HepG2 (cell line): ENCODE measurements around the gene XPC.

Experiments
- FOSL1 ChIP-seq: sonication (generic); formaldehyde crosslinking; IDR thresholded peaks from 2 replicates; pipeline ENCODE4 v1.9.0; 2021; ENCODE audit warnings: missing genetic modification reagents, borderline replicate concordance
- POLR2AphosphoS5 ChIP-seq: IDR thresholded peaks from 2 replicates; pipeline ENCODE4 v1.6.1; 2012; ENCODE audit warnings: low read depth, low read length
- REST ChIP-seq, 2 experiments: IDR thresholded peaks; 2 replicates each; pipeline ENCODE4 v1.6.1; 2011 to 2012; ENCODE audit warnings: low read length in 2 of 2, borderline replicate concordance in 1 of 2, low read depth in 1 of 2, mild to moderate bottlenecking in 1 of 2, moderate library complexity in 1 of 2
- RNF2 ChIP-seq: fragments of 450-650 bp; conservative IDR thresholded peaks from 2 replicates; pipeline ENCODE4 v1.6.1; 2016; ENCODE audit warnings: low read depth
- SMC3 ChIP-seq: IDR thresholded peaks from 2 replicates; pipeline ENCODE4 v1.6.1; 2011; ENCODE audit warnings: low read length, improper control_type of control experiment
- SP2 ChIP-seq: sonication (generic); formaldehyde crosslinking; IDR thresholded peaks from 2 replicates; pipeline ENCODE4 v1.5.1; 2020; ENCODE audit warnings: mild to moderate bottlenecking, missing genetic modification reagents
- TERF1 ChIP-seq: sonication (generic); formaldehyde crosslinking; IDR thresholded peaks from 2 replicates; pipeline ENCODE4 v1.8.0; 2022; ENCODE audit warnings: mild to moderate bottlenecking, missing genetic modification reagents, moderate library complexity
- ZKSCAN8 ChIP-seq: IDR thresholded peaks from 2 replicates; pipeline ENCODE4 v1.6.1; 2016; ENCODE audit warnings: borderline replicate concordance, missing genetic modification reagents, missing compliant biosample characterization
- ZNF124 ChIP-seq: sonication (generic); formaldehyde crosslinking; IDR thresholded peaks from 2 replicates; pipeline ENCODE4 v1.4.0; 2020; ENCODE audit warnings: missing genetic modification reagents
- ZNF18 ChIP-seq: sonication (generic); formaldehyde crosslinking; IDR thresholded peaks from 2 replicates; pipeline ENCODE4 v1.8.0; 2022; ENCODE audit warnings: mild to moderate bottlenecking, missing genetic modification reagents; ENCODE audit not compliant: insufficient replicate concordance
- ZNF263 ChIP-seq: sonication (generic); formaldehyde crosslinking; IDR thresholded peaks from 2 replicates; pipeline ENCODE4 v1.4.0; 2020; ENCODE audit warnings: missing genetic modification reagents
- ZNF580 ChIP-seq: IDR thresholded peaks from 2 replicates; pipeline ENCODE4 v1.6.1; 2016; ENCODE audit warnings: low read depth, borderline replicate concordance
- ZNF878 ChIP-seq: sonication (generic); formaldehyde crosslinking; IDR thresholded peaks from 2 replicates; pipeline ENCODE4 v1.8.1; 2023; ENCODE audit warnings: mild to moderate bottlenecking, missing genetic modification reagents, moderate library complexity

- TF ChIP-seq POLR2AphosphoS5 (no peak), SMC3 (no peak), SP2 (no peak), ZKSCAN8 (CRISPR knock-in tag) (no peak), ZNF18 (CRISPR knock-in tag) (no peak), REST (IDR thresholded peaks at IDR 0.05; ENCODE audit: borderline replicate concordance in 1 of 2, low read depth in 1 of 2, low read length in 2 of 2) (no peak), TERF1 (CRISPR knock-in tag) (no peak), ZNF263 (CRISPR knock-in tag) (no peak), ZNF580 (CRISPR knock-in tag) (no peak), FOSL1 (CRISPR knock-in tag) (no peak), RNF2 (no peak), ZNF878 (no peak), ZNF124 (CRISPR knock-in tag) (no peak)
These were observed 50.8 kb downstream of the XPC start for GRCh38 chr3:14127516-14128161.
